ENCODE data around the gene RTF1.
A peak's percentile ranks its signal among the peaks of the same experiment; 100 is the strongest.

Gene RTF1

GRCh38 chr15:41476416-41477048 lies 59.6 kb downstream of the RTF1 start:
- no peak overlapping the region for H3K4me3 ChIP-seq (ENCODE audit: low read length)
- H3K4me1 ChIP-seq (ENCODE audit: control insufficient read depth, insufficient read depth, low read length), result peaks cover 7% of the 10 kb centered on the region
- H3K9me3 ChIP-seq (replicated peaks; ENCODE audit: low read length), result no peaks in the 10 kb centered on the region
- H3K9ac ChIP-seq (ENCODE audit: low read depth, low read length), result no peak overlapping the region
- no peaks in the 10 kb centered on the region for H3K27me3 ChIP-seq (ENCODE audit: control insufficient read depth, insufficient read depth, low read length)
- H3K36me3 ChIP-seq (ENCODE audit: insufficient read depth, low read length), result peaks cover 71% of the 10 kb centered on the region
- no peak overlapping the region for H3K4me2 ChIP-seq (ENCODE audit: low read length)

- H3K9ac ChIP-seq (ENCODE audit: low read depth, low read length), result no peak overlapping the region
- H3K36me3 ChIP-seq (ENCODE audit: insufficient read depth, low read length), result peaks cover 65% of the 10 kb centered on the region
- no peaks in the 10 kb centered on the region for H3K9me3 ChIP-seq (replicated peaks; ENCODE audit: low read length)
- peaks cover 7% of the 10 kb centered on the region for H3K4me1 ChIP-seq (ENCODE audit: control insufficient read depth, insufficient read depth, low read length)
- no peaks in the 10 kb centered on the region for H3K27me3 ChIP-seq (ENCODE audit: control insufficient read depth, insufficient read depth, low read length)
- no peak overlapping the region for H3K4me2 ChIP-seq (ENCODE audit: low read length)
- no peak overlapping the region for H3K4me3 ChIP-seq (ENCODE audit: low read length)
Measured at GRCh38 chr15:41480396-41481140, 63.7 kb downstream of the RTF1 start.

GRCh38 chr15:41482110-41482877 lies 65.4 kb downstream of the RTF1 start:
- Histone ChIP-seq H3K4me1 (ENCODE audit: control insufficient read depth, insufficient read depth, low read length) (peaks cover 3% of the 10 kb centered on the region), H3K27me3 (ENCODE audit: control insufficient read depth, insufficient read depth, low read length) (no peaks in the 10 kb centered on the region), H3K4me2 (ENCODE audit: low read length) (no peak overlapping the region), H3K36me3 (ENCODE audit: insufficient read depth, low read length) (peaks cover 49% of the 10 kb centered on the region), H3K9ac (ENCODE audit: low read depth, low read length) (no peak overlapping the region), H3K4me3 (ENCODE audit: low read length) (no peak overlapping the region), H3K9me3 (replicated peaks; ENCODE audit: low read length) (no peaks in the 10 kb centered on the region)

DNA sequence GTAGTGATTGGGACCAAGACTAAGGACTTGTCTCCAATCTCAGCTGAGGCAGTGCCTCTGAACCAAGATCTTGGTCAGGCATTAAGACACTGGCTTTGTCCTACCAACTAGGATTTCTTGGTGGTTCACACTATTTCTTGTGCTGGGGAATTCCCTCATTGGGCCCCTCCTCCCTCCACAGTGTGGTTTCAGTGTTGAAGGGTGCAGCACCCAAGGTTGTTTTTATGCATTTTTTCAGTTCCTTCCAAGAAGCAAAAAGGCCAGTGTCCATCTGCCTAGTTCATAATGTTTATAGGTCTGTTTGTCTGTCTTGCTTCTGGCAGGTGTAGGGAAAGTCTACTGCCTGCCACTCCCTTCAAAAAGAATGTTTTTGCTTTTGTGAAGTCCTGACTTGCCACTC lies 66.2 kb downstream of the RTF1 start:
- no peak overlapping the region for H3K9ac ChIP-seq (ENCODE audit: low read depth, low read length)
- no peak overlapping the region for H3K4me2 ChIP-seq (ENCODE audit: low read length)
- H3K9me3 ChIP-seq (replicated peaks; ENCODE audit: low read length), result no peaks in the 10 kb centered on the region
- H3K27me3 ChIP-seq (ENCODE audit: control insufficient read depth, insufficient read depth, low read length), result no peaks in the 10 kb centered on the region
- H3K4me3 ChIP-seq (ENCODE audit: low read length), result no peak overlapping the region
- H3K36me3 ChIP-seq (ENCODE audit: insufficient read depth, low read length), result peaks cover 44% of the 10 kb centered on the region
- no peaks in the 10 kb centered on the region for H3K4me1 ChIP-seq (ENCODE audit: control insufficient read depth, insufficient read depth, low read length)

- no peak overlapping the region for H3K9ac ChIP-seq (ENCODE audit: low read depth, low read length)
- H3K27me3 ChIP-seq (ENCODE audit: control insufficient read depth, insufficient read depth, low read length), result no peaks in the 10 kb centered on the region
- peaks cover 41% of the 10 kb centered on the region for H3K36me3 ChIP-seq (ENCODE audit: insufficient read depth, low read length)
- H3K4me2 ChIP-seq (ENCODE audit: low read length), result no peak overlapping the region
- no peaks in the 10 kb centered on the region for H3K9me3 ChIP-seq (replicated peaks; ENCODE audit: low read length)
- no peak overlapping the region for H3K4me3 ChIP-seq (ENCODE audit: low read length)
- no peaks in the 10 kb centered on the region for H3K4me1 ChIP-seq (ENCODE audit: control insufficient read depth, insufficient read depth, low read length)
Measured at GRCh38 chr15:41483519-41483918, 66.6 kb downstream of the RTF1 start.

- H3K9me3 ChIP-seq (replicated peaks; ENCODE audit: low read length), result no peaks in the 10 kb centered on the region
- peaks cover 3% of the 10 kb centered on the region for H3K4me1 ChIP-seq (ENCODE audit: control insufficient read depth, insufficient read depth, low read length)
- H3K4me3 ChIP-seq (ENCODE audit: low read length), result no peak overlapping the region
- no peak overlapping the region for H3K9ac ChIP-seq (ENCODE audit: low read depth, low read length)
- peaks cover 27% of the 10 kb centered on the region for H3K36me3 ChIP-seq (ENCODE audit: insufficient read depth, low read length)
- no peak overlapping the region for H3K4me2 ChIP-seq (ENCODE audit: low read length)
- no peaks in the 10 kb centered on the region for H3K27me3 ChIP-seq (ENCODE audit: control insufficient read depth, insufficient read depth, low read length)
Measured at GRCh38 chr15:41484937-41485625, 68.2 kb downstream of the RTF1 start.

GRCh38 chr15:41486286-41486685 lies 69.4 kb downstream of the RTF1 start:
- Histone ChIP-seq H3K4me2 (ENCODE audit: low read length) (no peak overlapping the region), H3K9ac (ENCODE audit: low read depth, low read length) (no peak overlapping the region), H3K4me1 (ENCODE audit: control insufficient read depth, insufficient read depth, low read length) (peaks cover 12% of the 10 kb centered on the region), H3K9me3 (replicated peaks; ENCODE audit: low read length) (no peaks in the 10 kb centered on the region), H3K4me3 (ENCODE audit: low read length) (no peak overlapping the region), H3K27me3 (ENCODE audit: control insufficient read depth, insufficient read depth, low read length) (no peaks in the 10 kb centered on the region), H3K36me3 (ENCODE audit: insufficient read depth, low read length) (peaks cover 15% of the 10 kb centered on the region)

DNA sequence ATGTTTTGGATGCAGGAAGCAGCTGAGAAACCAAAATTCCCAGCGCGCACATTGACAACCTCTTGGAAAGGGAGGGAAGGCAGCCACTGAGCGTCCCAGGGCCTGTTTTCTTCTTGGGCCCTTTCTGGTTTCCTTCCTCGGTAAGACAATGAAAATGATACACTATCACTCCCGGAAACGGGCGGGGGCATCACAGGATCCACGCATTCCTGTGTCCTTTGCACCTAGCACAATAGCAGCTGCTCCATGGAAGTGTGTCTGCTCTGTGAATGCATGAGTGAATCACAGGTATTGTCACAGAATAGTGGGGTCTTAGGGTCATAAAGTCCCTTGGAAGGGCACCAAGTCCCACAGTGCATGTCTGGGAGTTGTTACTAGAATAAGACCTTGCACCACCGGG lies 70.5 kb downstream of the RTF1 start:
- Histone ChIP-seq H3K4me3 (ENCODE audit: low read length) (no peak overlapping the region), H3K9ac (ENCODE audit: low read depth, low read length) (no peak overlapping the region), H3K4me1 (ENCODE audit: control insufficient read depth, insufficient read depth, low read length) (peaks cover 16% of the 10 kb centered on the region), H3K36me3 (ENCODE audit: insufficient read depth, low read length) (peaks cover 9% of the 10 kb centered on the region), H3K4me2 (ENCODE audit: low read length) (no peak overlapping the region), H3K9me3 (replicated peaks; ENCODE audit: low read length) (no peaks in the 10 kb centered on the region), H3K27me3 (ENCODE audit: control insufficient read depth, insufficient read depth, low read length) (no peaks in the 10 kb centered on the region)

DNA sequence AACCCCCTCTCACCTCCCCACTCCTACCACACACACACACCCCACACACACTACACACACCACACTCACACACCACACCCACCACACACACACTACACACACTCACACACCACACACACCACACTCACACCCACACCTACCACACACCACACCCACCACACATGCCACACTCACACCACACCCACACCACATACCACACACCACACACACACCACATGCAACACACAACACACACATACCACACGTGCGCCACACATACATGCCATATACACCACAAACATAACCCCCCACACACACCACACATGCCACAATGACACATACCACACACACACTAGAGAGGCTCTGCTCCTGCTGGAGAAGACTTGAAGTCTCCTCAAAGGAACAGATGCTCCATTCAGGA lies 70.9 kb downstream of the RTF1 start:
- H3K9ac ChIP-seq (ENCODE audit: low read depth, low read length), result no peak overlapping the region
- no peak overlapping the region for H3K4me3 ChIP-seq (ENCODE audit: low read length)
- H3K4me2 ChIP-seq (ENCODE audit: low read length), result no peak overlapping the region
- no peaks in the 10 kb centered on the region for H3K27me3 ChIP-seq (ENCODE audit: control insufficient read depth, insufficient read depth, low read length)
- peaks cover 5% of the 10 kb centered on the region for H3K36me3 ChIP-seq (ENCODE audit: insufficient read depth, low read length)
- peaks cover 20% of the 10 kb centered on the region for H3K4me1 ChIP-seq (ENCODE audit: control insufficient read depth, insufficient read depth, low read length)
- no peaks in the 10 kb centered on the region for H3K9me3 ChIP-seq (replicated peaks; ENCODE audit: low read length)

- peaks cover 35% of the 10 kb centered on the region for H3K4me1 ChIP-seq (ENCODE audit: control insufficient read depth, insufficient read depth, low read length)
- peaks cover 3% of the 10 kb centered on the region for H3K27me3 ChIP-seq (ENCODE audit: control insufficient read depth, insufficient read depth, low read length)
- no peak overlapping the region for H3K4me3 ChIP-seq (ENCODE audit: low read length)
- H3K4me2 ChIP-seq (ENCODE audit: low read length), result no peak overlapping the region
- H3K9me3 ChIP-seq (replicated peaks; ENCODE audit: low read length), result no peaks in the 10 kb centered on the region
- no peaks in the 10 kb centered on the region for H3K36me3 ChIP-seq (ENCODE audit: insufficient read depth, low read length)
- no peak overlapping the region for H3K9ac ChIP-seq (ENCODE audit: low read depth, low read length)
Measured at GRCh38 chr15:41489641-41490040, 72.7 kb downstream of the RTF1 start.

DNA sequence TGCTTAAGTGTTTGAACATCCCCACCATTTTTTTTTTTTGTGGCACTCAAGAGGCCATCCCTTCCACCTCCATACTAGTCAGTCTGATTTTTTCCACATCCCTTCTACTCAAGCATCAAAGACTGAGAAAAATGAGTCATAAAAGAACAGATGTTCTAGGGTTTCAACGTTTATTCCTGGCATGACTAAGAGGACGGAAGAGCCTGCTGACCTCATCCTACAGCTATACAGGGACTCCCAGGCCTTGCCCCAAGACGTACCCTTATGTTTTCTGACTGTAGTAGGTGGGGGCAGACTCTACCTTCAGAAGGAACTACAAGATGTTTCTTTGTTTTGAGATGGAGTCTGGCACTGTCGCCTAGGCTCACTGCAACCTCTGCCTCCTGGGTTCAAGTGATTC lies 73.5 kb downstream of the RTF1 start:
- Histone ChIP-seq H3K36me3 (ENCODE audit: insufficient read depth, low read length) (no peaks in the 10 kb centered on the region), H3K9ac (ENCODE audit: low read depth, low read length) (no peak overlapping the region), H3K4me2 (ENCODE audit: low read length) (peak overlapping the region; percentile 43), H3K4me3 (ENCODE audit: low read length) (no peak overlapping the region), H3K27me3 (ENCODE audit: control insufficient read depth, insufficient read depth, low read length) (peaks cover 9% of the 10 kb centered on the region), H3K9me3 (replicated peaks; ENCODE audit: low read length) (no peaks in the 10 kb centered on the region), H3K4me1 (ENCODE audit: control insufficient read depth, insufficient read depth, low read length) (peaks cover 35% of the 10 kb centered on the region)

All from skeletal muscle satellite cell (primary cell).